ENCODE results near the gene RRN3. TPM values are rescaled to one million over a fixed set of nuclear protein-coding genes. Genes with fewer than 3 reads are reported as not detected.
"Not testable (repeated sequence)": the region's sequence is repeated elsewhere in the genome, so short reads cannot be mapped to it uniquely, and the experiment has no call there.

Gene RRN3
- total RNA-seq, 1 donor from 2014 or later, result 27.3 TPM

- DNase-seq (ENCODE audit: low read depth in 2 of 2), result peak in 1 of 2 donors; percentile 25
These were observed 41.2 kb downstream of the RRN3 start for GRCh38 chr16:15052747-15053476.

GRCh38 chr16:15051387-15051951, 42.6 kb downstream of the RRN3 start:
- no peak for DNase-seq (ENCODE audit: low read depth in 2 of 2)

GRCh38 chr16:15050440-15050839, 43.6 kb downstream of the RRN3 start:
- DNase-seq (ENCODE audit: low read depth in 2 of 2), result not testable (repeated sequence)

- peak; percentile 74 to 82 for DNase-seq (ENCODE audit: low read depth in 2 of 2)
These were observed 44.4 kb downstream of the RRN3 start for GRCh38 chr16:15049581-15050180.

- no peak for DNase-seq (ENCODE audit: low read depth in 2 of 2)
These were observed 47.2 kb downstream of the RRN3 start for GRCh38 chr16:15046692-15047376.

GRCh38 chr16:15045270-15045669, 48.8 kb downstream of the RRN3 start:
- not testable (repeated sequence) for DNase-seq (ENCODE audit: low read depth in 2 of 2)

GRCh38 chr16:15044286-15044685, 49.8 kb downstream of the RRN3 start:
- no peak for DNase-seq (ENCODE audit: low read depth in 2 of 2)

GRCh38 chr16:15043344-15043743, 50.7 kb downstream of the RRN3 start:
- no peak for DNase-seq (ENCODE audit: low read depth in 2 of 2)

- DNase-seq (ENCODE audit: low read depth in 2 of 2), result peak; percentile 41 to 49
These were observed 52.6 kb downstream of the RRN3 start for GRCh38 chr16:15041271-15042004.

GRCh38 chr16:15038689-15039088, 55.4 kb downstream of the RRN3 start:
- no peak for DNase-seq (ENCODE audit: low read depth in 2 of 2)

- DNase-seq (ENCODE audit: low read depth in 2 of 2), result no peak
These were observed 56.3 kb downstream of the RRN3 start for GRCh38 chr16:15037745-15038144.

GRCh38 chr16:15037003-15037402, 57.1 kb downstream of the RRN3 start:
- DNase-seq (ENCODE audit: low read depth in 2 of 2), result no peak

GRCh38 chr16:15035163-15035729, 58.8 kb downstream of the RRN3 start:
- no peak for DNase-seq (ENCODE audit: low read depth in 2 of 2)

GRCh38 chr16:15034266-15035162, 59.6 kb downstream of the RRN3 start:
- DNase-seq (ENCODE audit: low read depth in 2 of 2), result peak; percentile 56 to 84

- peak; percentile 51 to 69 for DNase-seq (ENCODE audit: low read depth in 2 of 2)
These were observed 60.8 kb downstream of the RRN3 start for GRCh38 chr16:15033309-15033707.

- peak in 1 of 2 donors; percentile 39 for DNase-seq (ENCODE audit: low read depth in 2 of 2)
These were observed 61.3 kb downstream of the RRN3 start for GRCh38 chr16:15032547-15033308.

GRCh38 chr16:15031586-15031985, 62.5 kb downstream of the RRN3 start:
- DNase-seq (ENCODE audit: low read depth in 2 of 2), result no peak

GRCh38 chr16:15031179-15031578, 62.9 kb downstream of the RRN3 start:
- no peak for DNase-seq (ENCODE audit: low read depth in 2 of 2)

GRCh38 chr16:15029749-15030148, 64.3 kb downstream of the RRN3 start:
- not testable (repeated sequence) for DNase-seq (ENCODE audit: low read depth in 2 of 2)
